Endothelial cell of umbilical vein (primary cell): ENCODE data around the gene VIPAS39. TPM values are rescaled to one million over a fixed set of nuclear protein-coding genes. Genes with fewer than 3 reads are reported as not detected.

Experiments
- BruUV-seq: library from RNA; stranded (reverse); fragments of 400-500 nt; replicated peaks from 2 replicates; lab custom pipeline; 2021; lab: Mats Ljungman, UMichigan
- CTCF ChIA-PET: fragments of 300-600, 350-600 bp; sonication (Branson Sonifier 250); formaldehyde crosslinking; loops from one replicate; lab custom pipeline; 2021; ENCODE audit warnings: antibody characterized with exemption, inconsistent platforms; lab: Charles Lee
- POLR2A ChIA-PET: fragments of 300-600, 350-600 bp; sonication (Branson Sonifier 250); formaldehyde crosslinking; loops from one replicate; lab custom pipeline; 2021; ENCODE audit warnings: antibody characterized with exemption, inconsistent platforms; lab: Charles Lee
- DNase-seq: peaks from one replicate; pipeline ENCODE4 v3.0.0-alpha.2; 2011; ENCODE audit warnings: low read depth, low spot score
- FAIRE-seq: peaks from 2 replicates; lab custom pipeline; 2011; peaks lifted over from hg19 to GRCh38; lab: Jason Lieb, UNC
- H2AFZ ChIP-seq: 2 replicates; pipeline ENCODE4 v1.6.0; 2012; ENCODE audit warnings: low read depth, low read length, control low read depth, inconsistent platforms
- H3K27ac ChIP-seq: 2 replicates; pipeline ENCODE4 v1.5.1; 2011; ENCODE audit warnings: low read depth, mild to moderate bottlenecking, control low read depth, low read length, moderate library complexity; ENCODE audit not compliant: insufficient read depth
- H3K27me3 ChIP-seq, 2 experiments: 2 replicates each; pipeline versions ENCODE4 v1.6.0 to v1.6.1; 2011; ENCODE audit warnings: low read length in 2 of 2, mixed read lengths in 1 of 2; ENCODE audit not compliant: control insufficient read depth in 2 of 2, insufficient read depth in 2 of 2
- H3K36me3 ChIP-seq, 2 experiments: 2 replicates in 1 of 2; 3 replicates in 1 of 2; pipeline ENCODE4 v1.5.1; 2011; ENCODE audit warnings: low read length in 2 of 2, mild to moderate bottlenecking in 1 of 2, moderate library complexity in 1 of 2; ENCODE audit not compliant: control insufficient read depth in 2 of 2, insufficient read depth in 2 of 2; ENCODE audit errors: extremely low read depth in 1 of 2
- H3K4me1 ChIP-seq: 3 replicates; pipeline ENCODE4 v1.5.1; 2011; ENCODE audit warnings: mild to moderate bottlenecking, low read length; ENCODE audit not compliant: control insufficient read depth, insufficient read depth; ENCODE audit errors: extremely low read depth
- H3K4me2 ChIP-seq: 2 replicates; pipeline ENCODE4 v1.6.1; 2011; ENCODE audit warnings: low read length, control low read depth, mixed read lengths; ENCODE audit not compliant: insufficient read depth
- H3K4me3 ChIP-seq, 3 experiments: fragments of 200-600 bp in 1 of 3; sonication (generic), shearing (Covaris generic) in 1 of 3; replicated peaks in 1 of 3; 2 replicates each; pipeline ENCODE4 v1.5.1; 2011 to 2016; ENCODE audit warnings: control low read depth in 3 of 3, low read length in 3 of 3, mild to moderate bottlenecking in 2 of 3, inconsistent platforms in 1 of 3, low read depth in 1 of 3, moderate library complexity in 1 of 3; ENCODE audit not compliant: insufficient read depth in 1 of 3
- H3K79me2 ChIP-seq: 2 replicates; pipeline ENCODE4 v1.6.0; 2012; ENCODE audit warnings: low read length, inconsistent platforms; ENCODE audit not compliant: control insufficient read depth, insufficient read depth
- H3K9ac ChIP-seq: replicated peaks from 2 replicates; pipeline ENCODE3; 2011; ENCODE audit warnings: low read length, control low read depth; ENCODE audit not compliant: insufficient read depth; ENCODE audit errors: extremely low read depth
- H3K9me1 ChIP-seq: replicated peaks from 3 replicates; pipeline ENCODE4 v1.6.0; 2011; ENCODE audit warnings: mild to moderate bottlenecking, low read length; ENCODE audit not compliant: control insufficient read depth, insufficient read depth; ENCODE audit errors: extremely low read depth
- H3K9me3 ChIP-seq: replicated peaks from 2 replicates; pipeline ENCODE4 v1.5.1; 2012; ENCODE audit warnings: low read length, inconsistent platforms; ENCODE audit not compliant: control insufficient read depth, insufficient read depth
- H4K20me1 ChIP-seq: replicated peaks from 2 replicates; pipeline ENCODE3; 2011; ENCODE audit warnings: mild to moderate bottlenecking, low read length; ENCODE audit not compliant: control insufficient read depth, insufficient read depth; ENCODE audit errors: extremely low read depth
- EZH2 ChIP-seq: IDR thresholded peaks from 2 replicates; pipeline ENCODE4 v1.6.1; 2012; ENCODE audit warnings: borderline replicate concordance, low read depth, mild to moderate bottlenecking, moderate library complexity, low read length, inconsistent platforms; ENCODE audit not compliant: severe bottlenecking
- FOS ChIP-seq: IDR thresholded peaks from 2 replicates; pipeline ENCODE4 v1.6.1; 2011; ENCODE audit warnings: mild to moderate bottlenecking, low read length, moderate library complexity, borderline replicate concordance; ENCODE audit not compliant: insufficient read depth
- GATA2 ChIP-seq: IDR thresholded peaks from 2 replicates; pipeline ENCODE4 v1.7.0; 2011; ENCODE audit warnings: low read depth, mild to moderate bottlenecking, moderate library complexity, mixed read lengths, low read length; ENCODE audit not compliant: insufficient read length, insufficient read depth
- JUN ChIP-seq: IDR thresholded peaks from 2 replicates; pipeline ENCODE4 v1.6.1; 2011; ENCODE audit warnings: borderline replicate concordance, low read depth; ENCODE audit not compliant: insufficient read length, insufficient read depth
- MYC ChIP-seq: IDR thresholded peaks from one replicate; pipeline ENCODE4 v1.6.1; 2011; ENCODE audit warnings: mild to moderate bottlenecking, low read depth, low read length
- POLR2A ChIP-seq: IDR thresholded peaks from 2 replicates; pipeline ENCODE4 v1.6.1; 2012; ENCODE audit warnings: low read depth, mild to moderate bottlenecking, control low read depth, low read length
- POLR2AphosphoS5 ChIP-seq: IDR thresholded peaks from 2 replicates; pipeline ENCODE4 v1.6.1; 2012; ENCODE audit warnings: low read depth, mild to moderate bottlenecking, control low read depth, low read length, moderate library complexity; ENCODE audit not compliant: insufficient read depth
- dilution Hi-C: fragments of 300-500 bp; cut with MboI; formaldehyde crosslinking; loops from one replicate; pipeline ENCODE4 v1.15.0; 2019; ENCODE audit warnings: low sequenced_read_pairs; ENCODE audit not compliant: extremely low pct_ligation_motif_present
- intact Hi-C: fragments of 100-400 bp; cut with micrococcal nuclease; formaldehyde crosslinking; loops from one replicate; pipeline ENCODE4 v1.10.0; 2022
- polyA plus RNA-seq, 4 experiments: library from polyadenylated mRNA; depleted of rRNA in 3 of 4; stranded (reverse) in 3 of 4; unstranded in 1 of 4; fragments of >200 nt; gene quantifications; 2 replicates each; pipeline versions ENCODE4 v1.2.1 to v1.2.3, GENCODE V29; 2011 to 2012; ENCODE audit warnings: missing spikeins in 1 of 4
- total RNA-seq: library from RNA; stranded (reverse); gene quantifications from 2 replicates; pipeline ENCODE4 v1.2.3, GENCODE V29; 2021
- TF ChIP-seq, protein P1 (sequence below), 2 donors: IDR thresholded peaks; 1 replicate in 1 of 2; 2 replicates in 1 of 2; pipeline ENCODE4 v1.5.1; 2011; ENCODE audit warnings: low read length in 2 of 2, mild to moderate bottlenecking in 2 of 2, moderate library complexity in 2 of 2, control low read depth in 1 of 2, inconsistent platforms in 1 of 2, low read depth in 1 of 2; ENCODE audit not compliant: insufficient read depth in 1 of 2; ENCODE audit errors: extremely low read depth in 1 of 2
- TF ChIP-seq, protein P2 (sequence below): IDR thresholded peaks from 2 replicates; pipeline ENCODE4 v1.6.1; 2011; ENCODE audit not compliant: insufficient read depth, insufficient read length

Gene VIPAS39
- total and polyA plus RNA-seq, 2 donors (not counting 3 experiments of a cell fraction or from before 2014, with no cell fraction given): 24.2 to 28.2 TPM

DNA sequence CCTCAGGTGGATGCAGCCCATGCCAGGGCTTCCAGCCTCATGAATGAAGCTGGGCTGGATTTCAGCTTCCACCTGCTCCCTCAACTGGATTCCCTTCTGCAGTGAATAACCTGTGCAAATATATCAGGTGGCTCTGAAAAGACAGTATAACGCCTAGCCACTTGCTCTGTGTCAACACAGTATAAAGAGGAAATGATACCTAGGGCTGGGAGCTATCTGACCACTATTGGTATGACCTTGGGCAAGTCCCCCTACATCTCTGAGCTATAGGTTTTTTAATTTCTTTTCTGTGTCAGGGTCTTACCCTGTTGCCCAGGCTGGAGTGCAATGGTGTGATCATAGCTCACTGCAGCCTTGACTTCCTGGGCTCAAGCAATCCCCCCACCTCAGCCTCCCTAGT is 21.4 kb upstream of the VIPAS39 start:
- Histone ChIP-seq H3K9ac (no peak overlapping the region), H3K79me2 (no peaks in the 10 kb centered on the region), H3K27ac (no peak overlapping the region), H3K9me3 (no peaks in the 10 kb centered on the region), H3K4me3 (no peak overlapping the region), H3K4me1 (no peaks in the 10 kb centered on the region), H2AFZ (no peak overlapping the region), H3K9me1 (no peaks in the 10 kb centered on the region), H3K4me2 (no peak overlapping the region), H3K27me3 (peaks cover 0 to 2% of the 10 kb centered on the region in 2 experiments), H4K20me1 (no peaks in the 10 kb centered on the region), H3K36me3 (no peaks in the 10 kb centered on the region)
- BruUV-seq: no TSS peak
- CTCF ChIA-PET: interaction anchor here (1.8 kb wide), 1 partner anchor 20 kb away, joined by 5 read pairs; no protein-coding TSS in a partner anchor
- POLR2A ChIA-PET: no interaction called here
- FAIRE-seq (no peak), DNase-seq (no peak)
- TF ChIP-seq, protein P1, sequence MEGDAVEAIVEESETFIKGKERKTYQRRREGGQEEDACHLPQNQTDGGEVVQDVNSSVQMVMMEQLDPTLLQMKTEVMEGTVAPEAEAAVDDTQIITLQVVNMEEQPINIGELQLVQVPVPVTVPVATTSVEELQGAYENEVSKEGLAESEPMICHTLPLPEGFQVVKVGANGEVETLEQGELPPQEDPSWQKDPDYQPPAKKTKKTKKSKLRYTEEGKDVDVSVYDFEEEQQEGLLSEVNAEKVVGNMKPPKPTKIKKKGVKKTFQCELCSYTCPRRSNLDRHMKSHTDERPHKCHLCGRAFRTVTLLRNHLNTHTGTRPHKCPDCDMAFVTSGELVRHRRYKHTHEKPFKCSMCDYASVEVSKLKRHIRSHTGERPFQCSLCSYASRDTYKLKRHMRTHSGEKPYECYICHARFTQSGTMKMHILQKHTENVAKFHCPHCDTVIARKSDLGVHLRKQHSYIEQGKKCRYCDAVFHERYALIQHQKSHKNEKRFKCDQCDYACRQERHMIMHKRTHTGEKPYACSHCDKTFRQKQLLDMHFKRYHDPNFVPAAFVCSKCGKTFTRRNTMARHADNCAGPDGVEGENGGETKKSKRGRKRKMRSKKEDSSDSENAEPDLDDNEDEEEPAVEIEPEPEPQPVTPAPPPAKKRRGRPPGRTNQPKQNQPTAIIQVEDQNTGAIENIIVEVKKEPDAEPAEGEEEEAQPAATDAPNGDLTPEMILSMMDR (IDR thresholded peaks at IDR 0.05; ENCODE audit: extremely low read depth in 1 of 2, insufficient read depth in 1 of 2, low read depth in 1 of 2, low read length in 2 of 2): no peak
- no peak for TF ChIP-seq FOS
- TF ChIP-seq GATA2: no peak
- TF ChIP-seq POLR2AphosphoS5: no peak
- no peak for TF ChIP-seq MYC
- no peak for TF ChIP-seq JUN
- no peak for TF ChIP-seq POLR2A
- TF ChIP-seq, protein P2, sequence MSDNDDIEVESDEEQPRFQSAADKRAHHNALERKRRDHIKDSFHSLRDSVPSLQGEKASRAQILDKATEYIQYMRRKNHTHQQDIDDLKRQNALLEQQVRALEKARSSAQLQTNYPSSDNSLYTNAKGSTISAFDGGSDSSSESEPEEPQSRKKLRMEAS: no peak
- TF ChIP-seq EZH2: no peak
- intact Hi-C loops (no loop called here), dilution Hi-C loops (no loop called here)
